ENCODE measurements around the gene UBAP1L.
"Not testable (repeated sequence)": the region's sequence is repeated elsewhere in the genome, so short reads cannot be mapped to it uniquely, and the experiment has no call there.

The UBAP1L gene

GRCh38 chr15:65049418-65049840, 65.6 kb downstream of the UBAP1L start:
- DNase-seq (ENCODE audit: low read depth) = peak; percentile 81
- no peak for TF ChIP-seq CTCF (IDR thresholded peaks at IDR 0.05; ENCODE audit: low read length, missing control alignments)
- no peak overlapping the region for H3K4me3 ChIP-seq (replicated peaks; ENCODE audit: low read depth, low read length)

- DNase-seq (ENCODE audit: low read depth) = no peak
- no peak overlapping the region for H3K4me3 ChIP-seq (replicated peaks; ENCODE audit: low read depth, low read length)
- no peak for TF ChIP-seq CTCF (IDR thresholded peaks at IDR 0.05; ENCODE audit: low read length, missing control alignments)
Observed at GRCh38 chr15:65048241-65048640, 66.8 kb downstream of the UBAP1L start.

- no peak within 1 kb of the TSS for H3K4me3 ChIP-seq (replicated peaks; ENCODE audit: low read depth, low read length)
Observed at GRCh38 chr15:65044724-65045481, 70.1 kb downstream of the UBAP1L start, which contains the start of gene SLC51B. SLC51B (plus strand) TSS chr15:65045387; CDS start chr15:65050005, 4,618 bp downstream.

GRCh38 chr15:65044218-65044617, 70.8 kb downstream of the UBAP1L start:
- H3K4me3 ChIP-seq (replicated peaks; ENCODE audit: low read depth, low read length) = not testable (repeated sequence)
- DNase-seq (ENCODE audit: low read depth) = peak; percentile 46

More at GRCh38 chr15:65044724-65045481, 70.1 kb downstream of the UBAP1L start, which contains the start of gene SLC51B:
- TF ChIP-seq CTCF (IDR thresholded peaks at IDR 0.05; ENCODE audit: low read length, missing control alignments) = no peak
- peak; percentile 34 for DNase-seq (ENCODE audit: low read depth)

GRCh38 chr15:65042776-65043327, 72.1 kb downstream of the UBAP1L start:
- no peak for TF ChIP-seq CTCF (IDR thresholded peaks at IDR 0.05; ENCODE audit: low read length, missing control alignments)
- no peak overlapping the region for H3K4me3 ChIP-seq (replicated peaks; ENCODE audit: low read depth, low read length)
- no peak for DNase-seq (ENCODE audit: low read depth)

Data from fibroblast of pulmonary artery (primary cell).